Smooth muscle cell (in vitro differentiated cells): Measurements from ENCODE around the gene TUBGCP2. TPM values are rescaled to one million over a fixed set of nuclear protein-coding genes. Genes with fewer than 3 reads are reported as not detected.
"Not testable (repeated sequence)": the region's sequence is repeated elsewhere in the genome, so short reads cannot be mapped to it uniquely, and the experiment has no call there.

ENCODE experiments used
- DNase-seq: peaks from one replicate; lab custom pipeline; 2025; ENCODE audit not compliant: unreplicated experiment; lab: John Stamatoyannopoulos, UW
- H2AFZ ChIP-seq: fragments of 200-600 bp; sonication (generic); 2 replicates; pipeline ENCODE4 v1.6.0; 2016; ENCODE audit warnings: antibody characterized with exemption, low read depth, mild to moderate bottlenecking
- H3F3A ChIP-seq: fragments of 200-600 bp; sonication (generic); 2 replicates; pipeline ENCODE4 v1.6.0; 2017; ENCODE audit warnings: antibody characterized with exemption, low read depth
- H3K27ac ChIP-seq: fragments of 200-600 bp; sonication (generic); 2 replicates; pipeline ENCODE4 v1.5.1; 2016; ENCODE audit warnings: low read depth, mild to moderate bottlenecking
- H3K27me3 ChIP-seq: fragments of 200-600 bp; sonication (generic); 2 replicates; pipeline ENCODE4 v1.6.1; 2016; ENCODE audit warnings: low read depth, mild to moderate bottlenecking
- H3K36me3 ChIP-seq: fragments of 200-600 bp; sonication (generic); 2 replicates; pipeline ENCODE4 v1.5.1; 2016; ENCODE audit warnings: low read depth
- H3K4me1 ChIP-seq: fragments of 200-600 bp; sonication (generic); 2 replicates; pipeline ENCODE4 v1.5.1; 2016; ENCODE audit warnings: low read depth
- H3K4me2 ChIP-seq: fragments of 200-600 bp; sonication (generic); 2 replicates; pipeline ENCODE4 v1.6.0; 2016; ENCODE audit warnings: mild to moderate bottlenecking
- H3K4me3 ChIP-seq: fragments of 200-600 bp; sonication (generic); 2 replicates; pipeline ENCODE4 v1.5.1; 2016; ENCODE audit warnings: mild to moderate bottlenecking
- H3K79me2 ChIP-seq: fragments of 200-600 bp; sonication (generic); 2 replicates; pipeline ENCODE4 v1.6.0; 2016; ENCODE audit warnings: low read depth, mild to moderate bottlenecking
- H3K9ac ChIP-seq: fragments of 200-600 bp; sonication (generic); 2 replicates; pipeline ENCODE4 v1.6.0; 2016; ENCODE audit warnings: low read depth
- H3K9me3 ChIP-seq: fragments of 200-600 bp; sonication (generic); replicated peaks from 2 replicates; pipeline ENCODE4 v1.5.1; 2016; ENCODE audit warnings: low read depth
- H4K20me1 ChIP-seq: fragments of 200-600 bp; sonication (generic); 2 replicates; pipeline ENCODE4 v1.6.0; 2016; ENCODE audit warnings: low read depth
- CTCF ChIP-seq: fragments of 200-600 bp; sonication (generic); IDR thresholded peaks from 2 replicates; pipeline ENCODE4 v1.5.1; 2017; ENCODE audit warnings: borderline replicate concordance, mild to moderate bottlenecking, antibody characterized with exemption; ENCODE audit not compliant: insufficient read depth, poor library complexity, severe bottlenecking
- WGBS: methylation state at CpG from one replicate; pipeline ENCODE4 v1.1.7; 2016; ENCODE audit warnings: low lambda C conversion rate; 5-methylcytosine and 5-hydroxymethylcytosine counted together
- polyA plus RNA-seq: library from polyadenylated mRNA; unstranded; fragments of >200 nt; fragmentation: Nextera tagmentation; extraction: Ambion mirVana; gene quantifications from 2 replicates; pipeline ENCODE4 v1.2.1, GENCODE V29; 2016
- total RNA-seq: library from RNA; depleted of rRNA; stranded (reverse); fragments of >200 nt; gene quantifications from 2 replicates; pipeline ENCODE4 v1.2.3, GENCODE V29; 2014

The TUBGCP2 gene
- total and polyA plus RNA-seq, 2 experiments from 2014 or later, result 39.5 to 40.5 TPM

- no peaks in the 10 kb centered on the region for H3K9me3 ChIP-seq
- H2AFZ ChIP-seq, result no peak overlapping the region
- no peaks in the 10 kb centered on the region for H3F3A ChIP-seq
- H3K4me1 ChIP-seq, result peaks cover 23% of the 10 kb centered on the region
- WGBS, result 7% methylated on average over 16 of the region's 18 CpGs
- peaks cover 88% of the 10 kb centered on the region for H3K27me3 ChIP-seq
- H4K20me1 ChIP-seq, result no peaks in the 10 kb centered on the region
- H3K4me3 ChIP-seq, result no peak overlapping the region
- H3K36me3 ChIP-seq, result no peaks in the 10 kb centered on the region
- no peak for TF ChIP-seq CTCF
- H3K79me2 ChIP-seq, result no peaks in the 10 kb centered on the region
- no peak overlapping the region for H3K9ac ChIP-seq
- no peak for DNase-seq
- peak overlapping the region; percentile 82 for H3K4me2 ChIP-seq
- no peak overlapping the region for H3K27ac ChIP-seq
Measured at GRCh38 chr10:133235932-133236331, 72.7 kb downstream of the TUBGCP2 start.

- no peak for DNase-seq
- Histone ChIP-seq H3K4me2 (peak overlapping the region; percentile 57), H3K4me3 (no peak overlapping the region), H3K27me3 (peaks cover 94% of the 10 kb centered on the region), H3K79me2 (no peaks in the 10 kb centered on the region), H3K4me1 (peaks cover 23% of the 10 kb centered on the region), H2AFZ (no peak overlapping the region), H4K20me1 (no peaks in the 10 kb centered on the region), H3K36me3 (no peaks in the 10 kb centered on the region), H3K9me3 (no peaks in the 10 kb centered on the region), H3K9ac (no peak overlapping the region), H3F3A (no peaks in the 10 kb centered on the region), H3K27ac (no peak overlapping the region)
- 8% methylated on average over 10 of the region's 48 CpGs for WGBS
- TF ChIP-seq CTCF, result no peak
Measured at GRCh38 chr10:133235265-133235855, 73.3 kb downstream of the TUBGCP2 start.

GRCh38 chr10:133234796-133235195, 73.9 kb downstream of the TUBGCP2 start:
- 79% methylated on average over 8 of the region's 10 CpGs for WGBS
- H4K20me1 ChIP-seq, result not testable (repeated sequence)
- peaks cover 95% of the 10 kb centered on the region for H3K27me3 ChIP-seq

GRCh38 chr10:133231946-133232574, 76.6 kb downstream of the TUBGCP2 start:
- WGBS, result 36% methylated on average over 11 of the region's 11 CpGs
- Histone ChIP-seq H3K9me3 (no peaks in the 10 kb centered on the region), H3K9ac (no peak overlapping the region), H3K27ac (no peak overlapping the region), H3F3A (no peaks in the 10 kb centered on the region), H3K36me3 (no peaks in the 10 kb centered on the region), H3K4me1 (peaks cover 6% of the 10 kb centered on the region), H2AFZ (no peak overlapping the region), H3K4me3 (no peak overlapping the region), H3K79me2 (no peaks in the 10 kb centered on the region), H4K20me1 (no peaks in the 10 kb centered on the region), H3K4me2 (no peak overlapping the region), H3K27me3 (peaks cover 94% of the 10 kb centered on the region)
- no peak for DNase-seq
- TF ChIP-seq CTCF, result no peak

More at GRCh38 chr10:133234796-133235195, 73.9 kb downstream of the TUBGCP2 start:
- not testable (repeated sequence) for H3K4me2 ChIP-seq, H3K79me2 ChIP-seq, H3K36me3 ChIP-seq, H3K9me3 ChIP-seq, DNase-seq, H3K9ac ChIP-seq, H3F3A ChIP-seq, H3K4me3 ChIP-seq, H2AFZ ChIP-seq, H3K27ac ChIP-seq
- peaks cover 23% of the 10 kb centered on the region for H3K4me1 ChIP-seq
